Esophagus muscularis mucosa (tissue), 4 donors: Measurements from ENCODE around the gene CAMK1D. TPM values are rescaled to one million over a fixed set of nuclear protein-coding genes. Genes with fewer than 3 reads are reported as not detected.

Experiments used
- DNase-seq: peaks from one replicate; pipeline ENCODE4 v3.0.0-alpha.2; 2017; ENCODE audit errors: extremely low spot score
- H3K27ac ChIP-seq, 4 donors: fragments of 200-600 bp; sonication (generic); replicated peaks in 1 of 4; 1 replicate in 3 of 4; 2 replicates in 1 of 4; pipeline ENCODE4 v1.5.1; 2016 to 2019; ENCODE audit warnings: mild to moderate bottlenecking in 1 of 4
- H3K27me3 ChIP-seq, 4 donors: fragments of 200-600 bp; sonication (generic); one replicate each; pipeline versions ENCODE4 v1.5.1 to v1.6.0; 2016 to 2019
- H3K36me3 ChIP-seq, 4 donors: fragments of 200-600 bp; sonication (generic); one replicate each; pipeline ENCODE4 v1.5.1; 2016 to 2019
- H3K4me1 ChIP-seq, 4 donors: fragments of 200-600 bp; sonication (generic); one replicate each; pipeline ENCODE4 v1.5.1; 2016 to 2019
- H3K4me3 ChIP-seq, 4 donors: fragments of 200-600 bp; sonication (generic); 1 replicate in 2 of 4; 2 replicates in 2 of 4; pipeline ENCODE4 v1.5.1; 2016 to 2019; ENCODE audit warnings: mild to moderate bottlenecking in 4 of 4, moderate library complexity in 1 of 4
- H3K9me3 ChIP-seq, 4 donors: fragments of 200-600 bp; sonication (generic); 1 replicate in 3 of 4; 2 replicates in 1 of 4; pipeline ENCODE4 v1.5.1; 2016 to 2019
- EP300 ChIP-seq: sonication (generic); formaldehyde crosslinking; IDR thresholded peaks from one replicate; pipeline ENCODE4 v1.6.1; 2017; ENCODE audit warnings: antibody characterized with exemption
- POLR2A ChIP-seq: fragments of 450-650 bp; IDR thresholded peaks from one replicate; pipeline ENCODE4 v1.6.1; 2017; ENCODE audit warnings: antibody characterized with exemption, moderate library complexity, mild to moderate bottlenecking, low read depth
- POLR2AphosphoS5 ChIP-seq, 2 donors: sonication (generic); formaldehyde crosslinking; IDR thresholded peaks; one replicate each; pipeline ENCODE4 v1.6.1; 2017; ENCODE audit warnings: antibody characterized with exemption in 2 of 2
- whole genome bisulfite sequencing: methylation state at CpG from one replicate; pipeline ENCODE4 v1.1.5; 2018; 5-methylcytosine and 5-hydroxymethylcytosine counted together
- intact Hi-C: fragments of 100-400 bp; cut with DNase I; formaldehyde crosslinking; loops from one replicate; pipeline ENCODE4 v1.15.1; 2023
- total RNA-seq, 4 donors: library from RNA; depleted of rRNA; stranded (reverse); fragments of >200 nt; gene quantifications; one replicate each; pipeline versions ENCODE4 v1.1.0 to v1.2.1, GENCODE V29; 2016
- TF ChIP-seq, protein P1 (sequence below), 3 experiments: fragments of 200-600 bp in 2 of 3; fragments of 450-650 bp in 1 of 3; sonication (generic) in 2 of 3; IDR thresholded peaks; one replicate each; pipeline ENCODE4 v1.5.1; 2017 to 2019; ENCODE audit warnings: antibody characterized with exemption in 3 of 3, mild to moderate bottlenecking in 2 of 3, moderate library complexity in 1 of 3

CAMK1D gene
- total RNA-seq, 4 donors from 2014 or later: 8.4 to 15.4 (median 11.3) TPM

DNA sequence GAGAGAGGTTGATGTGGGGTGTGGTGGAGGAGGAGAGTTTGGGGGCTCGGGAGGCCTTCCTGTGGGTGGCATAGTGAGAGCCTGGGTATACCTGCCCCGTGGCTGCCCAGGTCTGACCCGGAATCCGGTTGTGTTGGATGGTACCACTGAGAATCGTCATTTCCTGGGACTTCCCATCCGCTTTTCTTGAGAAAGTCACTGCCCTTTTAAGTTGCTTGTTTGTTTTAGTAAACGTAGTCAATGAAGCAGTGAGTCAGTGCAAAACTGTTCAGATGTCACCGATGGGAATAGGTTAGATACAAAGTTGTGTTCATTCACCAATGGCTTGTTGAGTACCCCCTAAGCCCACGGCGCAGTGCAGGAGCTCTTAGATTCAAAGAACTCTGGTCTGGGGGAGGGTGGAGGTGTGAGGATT lies 285.8 kb downstream of the CAMK1D start:
- DNase-seq: peak; percentile 45
- intact Hi-C loops: no loop called here
- 87% methylated on average over 10 of the region's 10 CpGs for WGBS
- no peaks in the 10 kb centered on the region for H3K36me3 ChIP-seq
- H3K4me1 ChIP-seq: peaks cover 0 to 28% (median 16%) of the 10 kb centered on the region in 4 donors
- H3K27ac ChIP-seq: no peak overlapping the region
- H3K4me3 ChIP-seq: no peak overlapping the region
- peaks cover 0 to 6% (median 0%) of the 10 kb centered on the region in 4 donors for H3K9me3 ChIP-seq
- no peaks in the 10 kb centered on the region for H3K27me3 ChIP-seq
- TF ChIP-seq EP300: no peak
- TF ChIP-seq, protein P1, sequence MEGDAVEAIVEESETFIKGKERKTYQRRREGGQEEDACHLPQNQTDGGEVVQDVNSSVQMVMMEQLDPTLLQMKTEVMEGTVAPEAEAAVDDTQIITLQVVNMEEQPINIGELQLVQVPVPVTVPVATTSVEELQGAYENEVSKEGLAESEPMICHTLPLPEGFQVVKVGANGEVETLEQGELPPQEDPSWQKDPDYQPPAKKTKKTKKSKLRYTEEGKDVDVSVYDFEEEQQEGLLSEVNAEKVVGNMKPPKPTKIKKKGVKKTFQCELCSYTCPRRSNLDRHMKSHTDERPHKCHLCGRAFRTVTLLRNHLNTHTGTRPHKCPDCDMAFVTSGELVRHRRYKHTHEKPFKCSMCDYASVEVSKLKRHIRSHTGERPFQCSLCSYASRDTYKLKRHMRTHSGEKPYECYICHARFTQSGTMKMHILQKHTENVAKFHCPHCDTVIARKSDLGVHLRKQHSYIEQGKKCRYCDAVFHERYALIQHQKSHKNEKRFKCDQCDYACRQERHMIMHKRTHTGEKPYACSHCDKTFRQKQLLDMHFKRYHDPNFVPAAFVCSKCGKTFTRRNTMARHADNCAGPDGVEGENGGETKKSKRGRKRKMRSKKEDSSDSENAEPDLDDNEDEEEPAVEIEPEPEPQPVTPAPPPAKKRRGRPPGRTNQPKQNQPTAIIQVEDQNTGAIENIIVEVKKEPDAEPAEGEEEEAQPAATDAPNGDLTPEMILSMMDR (IDR thresholded peaks at IDR 0.05): no peak

DNA sequence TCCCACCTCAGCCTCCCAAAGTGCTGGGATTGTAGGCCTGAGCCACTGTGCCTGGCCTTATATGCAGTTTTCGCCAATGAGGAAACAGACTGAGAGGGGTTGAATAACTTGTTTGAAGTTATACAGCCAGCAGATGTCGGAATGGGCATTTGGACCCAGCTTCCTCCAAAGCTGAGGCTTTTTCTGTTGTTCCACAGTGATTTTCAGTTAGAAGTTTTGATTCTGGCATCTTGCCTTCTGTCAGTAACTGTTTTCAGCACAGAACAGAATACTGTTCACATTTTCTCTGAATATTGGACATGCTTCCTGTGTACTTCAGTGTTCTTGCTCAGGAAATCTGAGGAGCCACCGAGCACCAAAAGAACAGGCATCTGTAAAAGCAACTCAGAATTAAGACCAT lies 287.2 kb downstream of the CAMK1D start:
- 60% methylated on average over 3 of the region's 3 CpGs for WGBS

DNA sequence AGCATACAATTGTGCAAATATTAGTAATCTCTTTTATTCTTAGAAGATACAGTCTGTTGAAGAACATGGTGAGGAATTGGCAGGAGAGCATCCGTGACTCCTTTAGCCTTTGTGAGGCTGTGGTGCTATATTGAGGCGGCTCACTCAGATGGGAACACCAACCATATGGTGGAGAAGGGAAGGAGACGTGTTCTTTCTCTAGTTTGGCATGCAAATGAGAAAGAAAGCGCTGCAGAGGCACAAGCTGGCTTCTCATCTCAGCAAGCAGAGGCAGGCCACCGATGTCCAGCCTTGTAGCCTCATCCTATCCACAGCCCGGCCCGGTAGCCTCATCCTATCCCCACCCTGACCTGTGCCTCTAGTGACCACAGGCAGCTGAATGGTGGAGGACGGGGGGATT lies 288.3 kb downstream of the CAMK1D start:
- no peak for DNase-seq
- WGBS: 92% methylated on average over 8 of the region's 8 CpGs
- Histone ChIP-seq H3K9me3 (no peaks in the 10 kb centered on the region), H3K27ac (no peak overlapping the region), H3K4me1 (peaks cover 0 to 28% (median 13%) of the 10 kb centered on the region in 4 donors), H3K36me3 (no peaks in the 10 kb centered on the region), H3K27me3 (no peaks in the 10 kb centered on the region), H3K4me3 (no peak overlapping the region)
- TF ChIP-seq, protein P1 (IDR thresholded peaks at IDR 0.05): no peak
- no peak for TF ChIP-seq EP300
- intact Hi-C loops: no loop called here

More for the DNA sequence above, 287.2 kb downstream of the CAMK1D start:
- Histone ChIP-seq H3K9me3 (peaks cover 0 to 3% (median 0%) of the 10 kb centered on the region in 4 donors), H3K27ac (no peak overlapping the region), H3K4me1 (peaks cover 0 to 28% (median 13%) of the 10 kb centered on the region in 4 donors), H3K36me3 (no peaks in the 10 kb centered on the region), H3K4me3 (no peak overlapping the region), H3K27me3 (no peaks in the 10 kb centered on the region)
- no peak for DNase-seq
- TF ChIP-seq EP300 (no peak), POLR2A (no peak), POLR2AphosphoS5 (IDR thresholded peaks at IDR 0.05) (no peak)
- TF ChIP-seq, protein P1 (IDR thresholded peaks at IDR 0.05): no peak
- intact Hi-C loops: no loop called here

DNA sequence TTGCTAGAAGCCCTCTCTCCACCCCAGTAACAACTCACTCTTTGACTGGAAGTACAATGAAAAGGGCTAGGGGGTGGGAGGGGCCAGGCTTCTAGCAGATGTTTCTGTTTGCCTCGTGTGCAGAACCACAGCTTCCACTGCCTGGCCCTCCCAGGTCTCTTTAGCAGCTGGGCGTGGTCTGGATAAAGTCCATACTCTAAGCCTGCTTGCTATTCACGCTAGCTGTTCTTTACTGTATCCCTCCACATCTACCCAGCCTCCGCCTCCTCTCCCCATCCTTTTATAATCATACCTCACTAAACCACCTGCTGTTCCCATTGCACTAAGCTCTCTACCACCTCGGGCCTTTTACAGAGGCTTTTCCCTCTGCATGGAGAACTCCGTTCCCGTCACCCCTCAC lies 288.8 kb downstream of the CAMK1D start:
- Histone ChIP-seq H3K36me3 (no peaks in the 10 kb centered on the region), H3K9me3 (no peaks in the 10 kb centered on the region), H3K27me3 (no peaks in the 10 kb centered on the region), H3K4me3 (no peak overlapping the region), H3K4me1 (peaks cover 0 to 28% (median 13%) of the 10 kb centered on the region in 4 donors), H3K27ac (no peak overlapping the region)
- no peak for TF ChIP-seq EP300
- no peak for TF ChIP-seq POLR2A
- TF ChIP-seq, protein P1 (IDR thresholded peaks at IDR 0.05): no peak
- intact Hi-C loops: no loop called here
- WGBS: 80% methylated on average over 7 of the region's 7 CpGs
- DNase-seq: no peak

DNA sequence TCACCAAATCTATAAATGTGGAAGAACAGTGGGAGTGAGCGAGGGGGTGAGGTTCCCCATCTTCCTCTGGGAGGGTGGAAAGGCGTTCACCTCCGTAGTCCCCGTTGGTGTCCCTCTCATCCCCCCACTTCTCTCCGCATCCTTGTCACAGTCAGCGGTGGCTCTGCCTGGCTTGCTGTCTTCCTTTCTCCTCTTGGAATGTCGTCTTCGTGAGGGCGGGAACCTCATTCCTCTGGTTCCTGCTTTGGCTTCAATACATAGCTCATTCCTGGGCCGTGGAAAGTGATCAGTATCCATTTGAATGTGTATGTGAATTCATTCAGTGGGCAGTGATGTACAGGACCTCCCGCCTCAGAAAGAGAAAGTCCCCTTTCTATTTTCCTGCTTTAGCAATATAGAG lies 289.4 kb downstream of the CAMK1D start:
- intact Hi-C loops: no loop called here
- H3K36me3 ChIP-seq: no peaks in the 10 kb centered on the region
- peaks cover 0 to 28% (median 13%) of the 10 kb centered on the region in 4 donors for H3K4me1 ChIP-seq
- no peak overlapping the region for H3K27ac ChIP-seq
- H3K27me3 ChIP-seq: no peaks in the 10 kb centered on the region
- H3K9me3 ChIP-seq: no peaks in the 10 kb centered on the region
- H3K4me3 ChIP-seq: no peak overlapping the region
- TF ChIP-seq POLR2A (no peak), POLR2AphosphoS5 (IDR thresholded peaks at IDR 0.05) (no peak), EP300 (no peak)
- TF ChIP-seq, protein P1 (IDR thresholded peaks at IDR 0.05): no peak
- no peak for DNase-seq
- WGBS: 91% methylated on average over 11 of the region's 11 CpGs
